Measurements from ENCODE around the gene LRRC66. TPM values are rescaled to one million over a fixed set of nuclear protein-coding genes. Genes with fewer than 3 reads are reported as not detected.

Gene LRRC66
- total RNA-seq, 3 donors from 2014 or later (not counting 1 experiment from before 2014, with no cell fraction given) = not detected

GRCh38 chr4:51995647-51996220, 24.4 kb downstream of the LRRC66 start:
- no peaks in the 10 kb centered on the region for H3K27me3 ChIP-seq (ENCODE audit: control insufficient read depth, insufficient read depth, low read length)

GRCh38 chr4:51965862-51966261, 54.3 kb downstream of the LRRC66 start:
- no peaks in the 10 kb centered on the region for H3K27me3 Mint-ChIP-seq (ENCODE audit: low read depth in 2 of 2)
- Histone ChIP-seq H3K27ac (ENCODE audit: low read length) (no peak overlapping the region), H3K36me3 (ENCODE audit: control insufficient read depth, insufficient read depth, low read length) (no peaks in the 10 kb centered on the region), H3K4me1 (ENCODE audit: control insufficient read depth, insufficient read depth, low read length) (no peaks in the 10 kb centered on the region), H3K4me3 (ENCODE audit: low read length) (no peak overlapping the region), H3K27me3 (ENCODE audit: control insufficient read depth, insufficient read depth, low read length) (no peaks in the 10 kb centered on the region), H3K9me3 (ENCODE audit: control insufficient read depth, insufficient read depth, low read length) (no peaks in the 10 kb centered on the region)
- H3K27ac Mint-ChIP-seq = no peak overlapping the region
- no peak for ATAC-seq
- no peak for TF ChIP-seq CTCF (IDR thresholded peaks at IDR 0.05)
- no peaks in the 10 kb centered on the region for H3K36me3 Mint-ChIP-seq
- intact Hi-C loops (cut with micrococcal nuclease) = no loop called here
- no peaks in the 10 kb centered on the region for H3K4me1 Mint-ChIP-seq
- WGBS (ENCODE audit: insufficient coverage) = 86% methylated on average over 1 of the region's 1 CpG
- no peak for DNase-seq
- no peak overlapping the region for H3K4me3 Mint-ChIP-seq
- H3K9me3 Mint-ChIP-seq = peaks cover 3 to 4% of the 10 kb centered on the region in 2 donors

More at GRCh38 chr4:51995647-51996220, 24.4 kb downstream of the LRRC66 start:
- Histone ChIP-seq H3K27ac (ENCODE audit: low read length) (no peak overlapping the region), H3K4me1 (ENCODE audit: control insufficient read depth, insufficient read depth, low read length) (no peaks in the 10 kb centered on the region), H3K4me3 (ENCODE audit: low read length) (no peak overlapping the region), H3K9me3 (ENCODE audit: control insufficient read depth, insufficient read depth, low read length) (no peaks in the 10 kb centered on the region), H3K36me3 (ENCODE audit: control insufficient read depth, insufficient read depth, low read length) (no peaks in the 10 kb centered on the region)
- DNase-seq (no peak), ATAC-seq (no peak)
- WGBS (ENCODE audit: insufficient coverage) = 70% methylated on average over 20 of the region's 20 CpGs
- no peak for TF ChIP-seq CTCF (IDR thresholded peaks at IDR 0.05)
- Mint-ChIP-seq H3K4me3 (no peak overlapping the region), H3K36me3 (no peaks in the 10 kb centered on the region), H3K27ac (no peak overlapping the region), H3K27me3 (ENCODE audit: low read depth in 2 of 2) (peaks cover 0 to 3% of the 10 kb centered on the region in 2 donors), H3K4me1 (no peaks in the 10 kb centered on the region), H3K9me3 (peaks cover 6 to 13% of the 10 kb centered on the region in 2 donors)
- intact Hi-C loops (cut with micrococcal nuclease) = no loop called here

- intact Hi-C loops (cut with micrococcal nuclease) = no loop called here
- no peaks in the 10 kb centered on the region for H3K4me1 Mint-ChIP-seq
- no peak overlapping the region for H3K27ac Mint-ChIP-seq
- Histone ChIP-seq H3K27me3 (ENCODE audit: control insufficient read depth, insufficient read depth, low read length) (no peaks in the 10 kb centered on the region), H3K4me3 (ENCODE audit: low read length) (no peak overlapping the region), H3K4me1 (ENCODE audit: control insufficient read depth, insufficient read depth, low read length) (no peaks in the 10 kb centered on the region), H3K27ac (ENCODE audit: low read length) (no peak overlapping the region), H3K36me3 (ENCODE audit: control insufficient read depth, insufficient read depth, low read length) (no peaks in the 10 kb centered on the region), H3K9me3 (ENCODE audit: control insufficient read depth, insufficient read depth, low read length) (no peaks in the 10 kb centered on the region)
- DNase-seq (no peak), ATAC-seq (no peak)
- TF ChIP-seq CTCF (IDR thresholded peaks at IDR 0.05) = no peak
- no peaks in the 10 kb centered on the region for H3K27me3 Mint-ChIP-seq (ENCODE audit: low read depth in 2 of 2)
- no peaks in the 10 kb centered on the region for H3K36me3 Mint-ChIP-seq
- H3K9me3 Mint-ChIP-seq = peaks cover 0 to 2% of the 10 kb centered on the region in 2 donors
- no peak overlapping the region for H3K4me3 Mint-ChIP-seq
- 100% methylated on average over 2 of the region's 4 CpGs for WGBS (ENCODE audit: insufficient coverage)
Observed at GRCh38 chr4:51963841-51964517, 56.2 kb downstream of the LRRC66 start.
